ENCODE measurements around the gene JMJD1C.
"Not testable (repeated sequence)": the region's sequence is repeated elsewhere in the genome, so short reads cannot be mapped to it uniquely, and the experiment has no call there.

The JMJD1C gene, protein sequence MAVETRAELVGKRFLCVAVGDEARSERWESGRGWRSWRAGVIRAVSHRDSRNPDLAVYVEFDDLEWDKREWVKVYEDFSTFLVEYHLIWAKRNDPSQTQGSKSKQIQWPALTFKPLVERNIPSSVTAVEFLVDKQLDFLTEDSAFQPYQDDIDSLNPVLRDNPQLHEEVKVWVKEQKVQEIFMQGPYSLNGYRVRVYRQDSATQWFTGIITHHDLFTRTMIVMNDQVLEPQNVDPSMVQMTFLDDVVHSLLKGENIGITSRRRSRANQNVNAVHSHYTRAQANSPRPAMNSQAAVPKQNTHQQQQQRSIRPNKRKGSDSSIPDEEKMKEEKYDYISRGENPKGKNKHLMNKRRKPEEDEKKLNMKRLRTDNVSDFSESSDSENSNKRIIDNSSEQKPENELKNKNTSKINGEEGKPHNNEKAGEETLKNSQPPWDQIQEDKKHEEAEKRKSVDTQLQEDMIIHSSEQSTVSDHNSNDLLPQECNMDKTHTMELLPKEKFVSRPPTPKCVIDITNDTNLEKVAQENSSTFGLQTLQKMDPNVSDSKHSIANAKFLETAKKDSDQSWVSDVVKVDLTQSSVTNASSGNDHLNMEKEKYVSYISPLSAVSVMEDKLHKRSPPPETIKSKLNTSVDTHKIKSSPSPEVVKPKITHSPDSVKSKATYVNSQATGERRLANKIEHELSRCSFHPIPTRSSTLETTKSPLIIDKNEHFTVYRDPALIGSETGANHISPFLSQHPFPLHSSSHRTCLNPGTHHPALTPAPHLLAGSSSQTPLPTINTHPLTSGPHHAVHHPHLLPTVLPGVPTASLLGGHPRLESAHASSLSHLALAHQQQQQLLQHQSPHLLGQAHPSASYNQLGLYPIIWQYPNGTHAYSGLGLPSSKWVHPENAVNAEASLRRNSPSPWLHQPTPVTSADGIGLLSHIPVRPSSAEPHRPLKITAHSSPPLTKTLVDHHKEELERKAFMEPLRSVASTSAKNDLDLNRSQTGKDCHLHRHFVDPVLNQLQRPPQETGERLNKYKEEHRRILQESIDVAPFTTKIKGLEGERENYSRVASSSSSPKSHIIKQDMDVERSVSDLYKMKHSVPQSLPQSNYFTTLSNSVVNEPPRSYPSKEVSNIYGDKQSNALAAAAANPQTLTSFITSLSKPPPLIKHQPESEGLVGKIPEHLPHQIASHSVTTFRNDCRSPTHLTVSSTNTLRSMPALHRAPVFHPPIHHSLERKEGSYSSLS (N-terminal part only)

DNA sequence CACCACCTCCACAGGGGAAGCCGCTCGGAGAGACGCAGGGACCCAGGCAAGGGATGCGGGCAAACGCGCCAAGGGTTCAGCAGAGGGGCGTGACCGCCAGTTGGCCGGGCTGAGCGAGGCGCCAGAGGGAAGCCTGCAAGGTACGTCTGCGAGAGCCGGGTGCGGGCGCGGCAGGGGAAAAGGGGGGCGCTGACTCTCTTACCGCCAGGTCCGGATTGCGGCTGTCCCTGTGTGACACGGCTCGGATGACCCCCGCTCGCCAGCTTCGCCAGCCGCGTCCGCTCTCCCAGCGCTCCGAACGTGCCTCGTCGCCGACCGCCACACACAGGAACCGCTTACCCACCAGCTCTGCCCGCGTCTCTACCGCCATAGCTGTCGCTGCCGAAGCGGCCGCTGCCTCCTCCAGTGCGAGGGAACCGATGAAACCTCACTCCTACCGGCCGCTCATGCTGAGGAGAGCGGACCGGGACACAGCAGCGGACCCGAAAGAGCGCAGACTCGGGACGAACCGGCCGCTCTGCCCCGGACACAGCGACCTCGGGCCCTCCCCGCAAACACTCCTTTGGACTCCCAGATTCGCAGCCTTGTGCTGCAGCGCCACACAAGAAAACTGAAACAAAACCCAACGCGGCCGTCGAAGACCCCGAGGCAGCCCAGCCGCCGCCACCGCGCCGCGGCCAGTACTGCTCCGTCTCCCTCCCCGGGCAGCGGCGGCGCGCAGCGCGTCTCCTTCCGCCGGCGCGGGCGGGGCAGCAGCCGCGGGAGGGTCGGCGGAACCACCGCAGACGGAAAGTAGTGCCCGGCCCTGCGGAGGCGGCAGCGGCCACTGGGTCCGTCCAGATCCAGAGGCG is at the start of gene JMJD1C:
Gene JMJD1C, minus strand, starts transcription at position 685 of the 851 bp plus-strand sequence. Its CDS starts 315 bp downstream, at position 370.
- in situ Hi-C loops (cut with MboI; ENCODE audit: low sequenced_read_pairs) = no loop called here

DNA sequence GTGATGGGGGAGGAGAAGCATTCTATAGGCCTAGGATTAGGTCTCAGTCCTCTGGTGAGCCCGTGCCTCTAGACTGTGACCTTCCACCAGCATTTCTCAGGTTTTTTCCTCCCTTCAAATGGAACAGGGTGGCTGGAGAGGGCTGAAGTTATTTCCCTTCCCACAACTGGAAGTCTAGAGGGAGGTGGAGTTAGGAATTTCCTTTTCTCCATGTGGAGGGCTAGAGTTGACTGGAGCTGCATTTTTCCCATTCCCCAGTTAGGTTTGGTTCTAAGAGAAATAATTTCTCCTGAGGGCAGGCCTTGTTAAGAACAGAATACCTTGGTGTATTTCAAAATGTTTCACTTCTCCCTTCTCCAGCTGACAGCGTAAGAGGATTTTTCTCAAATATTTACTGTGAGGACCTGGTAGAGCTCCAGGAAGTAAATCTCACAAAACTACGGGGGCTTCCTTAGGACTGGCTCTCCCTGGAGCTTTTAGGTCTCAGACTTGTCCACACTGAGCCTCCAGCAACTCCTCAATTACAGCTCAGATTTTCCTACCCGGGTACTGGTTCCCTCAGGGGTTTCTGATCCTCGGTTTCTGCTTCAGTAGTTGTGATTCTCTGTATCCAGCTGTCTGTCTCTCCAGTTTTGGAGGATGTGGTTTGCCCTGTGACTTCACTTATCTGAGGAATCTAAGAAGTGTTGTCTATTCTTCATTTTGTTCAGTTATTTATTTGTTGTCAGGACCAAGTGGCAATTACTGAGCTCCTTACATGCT is 49.4 kb upstream of the JMJD1C start:
- in situ Hi-C loops (cut with MboI; ENCODE audit: low sequenced_read_pairs) = no loop called here

- in situ Hi-C loops (cut with MboI; ENCODE audit: low sequenced_read_pairs) = no loop called here
These were observed 40.8 kb upstream of the JMJD1C start for GRCh38 chr10:63506554-63506953.

GRCh38 chr10:63505562-63505961 is 39.8 kb upstream of the JMJD1C start:
- in situ Hi-C loops (cut with MboI; ENCODE audit: low sequenced_read_pairs) = no loop called here

- in situ Hi-C loops (cut with MboI; ENCODE audit: low sequenced_read_pairs) = no loop called here
These were observed 38.5 kb upstream of the JMJD1C start for GRCh38 chr10:63504145-63504881.

DNA sequence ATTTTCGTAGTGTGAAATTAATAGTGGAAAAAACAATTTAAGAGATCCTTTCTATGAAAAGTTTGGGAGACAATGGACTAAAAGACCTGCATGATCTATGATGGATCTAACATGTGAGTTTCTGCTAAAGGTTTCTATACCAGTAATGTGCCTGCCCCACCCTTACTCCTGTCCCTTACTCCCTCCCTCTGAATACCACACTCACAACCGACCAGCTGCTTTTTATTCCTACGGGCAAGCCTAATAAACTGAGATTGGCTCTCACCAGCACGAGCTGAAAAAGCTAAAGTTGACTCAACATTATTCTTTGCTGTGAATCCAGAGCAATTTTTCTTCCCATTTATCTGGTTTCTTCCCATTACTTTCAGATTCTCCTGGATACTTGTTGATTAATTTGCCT is 37.6 kb upstream of the JMJD1C start:
- in situ Hi-C loops (cut with MboI; ENCODE audit: low sequenced_read_pairs) = no loop called here

DNA sequence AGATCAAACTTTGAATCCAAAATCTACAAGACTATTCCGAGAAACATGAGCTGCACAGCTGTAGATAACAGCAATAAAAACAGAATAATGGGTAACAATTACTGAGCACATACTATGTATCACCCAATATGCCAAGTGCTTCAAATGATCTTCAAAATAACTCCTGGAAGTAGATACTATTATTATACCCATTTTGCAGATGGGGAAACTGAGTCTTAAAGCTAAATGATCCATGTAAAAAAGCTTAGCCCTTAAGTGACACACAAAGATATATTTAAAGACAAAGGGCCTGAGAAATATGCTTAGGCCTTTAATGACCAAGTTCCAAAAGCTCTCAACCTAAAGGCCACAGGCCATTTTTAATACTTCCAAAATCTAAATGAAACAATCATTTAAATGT is 37.1 kb upstream of the JMJD1C start:
- in situ Hi-C loops (cut with MboI; ENCODE audit: low sequenced_read_pairs) = no loop called here

- in situ Hi-C loops (cut with MboI; ENCODE audit: low sequenced_read_pairs) = no loop called here
These were observed 36.2 kb upstream of the JMJD1C start for GRCh38 chr10:63501954-63502353.

GRCh38 chr10:63500551-63500950 is 34.8 kb upstream of the JMJD1C start:
- in situ Hi-C loops (cut with MboI; ENCODE audit: low sequenced_read_pairs) = not testable (repeated sequence)

DNA sequence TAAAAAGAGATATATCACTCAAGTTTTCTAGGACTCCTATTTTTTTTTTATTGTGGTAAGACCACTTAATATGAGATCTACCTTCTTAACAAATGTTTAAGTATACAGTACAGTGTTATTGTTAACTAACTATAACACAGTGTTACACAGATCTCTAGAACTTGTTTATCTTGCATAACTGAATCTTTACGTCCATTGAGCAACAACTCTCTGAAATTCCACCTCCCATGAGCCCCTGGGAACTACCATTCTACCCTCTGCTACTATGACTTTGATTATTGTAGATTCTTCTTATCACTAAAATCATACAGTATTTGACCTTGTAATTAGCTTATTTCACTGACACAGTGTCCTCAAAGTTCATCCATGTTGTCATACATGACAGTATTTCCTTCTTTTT is 32.9 kb upstream of the JMJD1C start:
- in situ Hi-C loops (cut with MboI; ENCODE audit: low sequenced_read_pairs) = no loop called here

- in situ Hi-C loops (cut with MboI; ENCODE audit: low sequenced_read_pairs) = no loop called here
These were observed 31.5 kb upstream of the JMJD1C start for GRCh38 chr10:63497321-63497720.

DNA sequence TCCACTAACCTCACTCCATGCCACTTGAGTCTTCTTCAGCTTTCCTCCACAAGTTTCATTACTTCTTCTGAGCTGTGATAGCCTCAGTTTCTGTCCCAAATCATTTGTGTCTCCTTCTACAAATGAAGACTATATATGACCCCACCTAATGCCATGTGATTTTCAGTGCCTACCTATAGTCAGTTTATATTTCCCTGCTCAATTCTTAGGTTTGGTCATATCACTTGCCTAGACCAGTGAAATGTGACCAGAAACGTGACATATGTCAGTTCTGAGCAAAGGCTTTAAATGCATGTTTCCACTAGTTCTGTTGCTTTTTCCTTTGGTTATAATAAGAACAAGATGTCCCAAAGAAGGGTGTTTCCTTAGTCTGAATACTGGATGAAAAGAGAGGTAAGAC is 30.8 kb upstream of the JMJD1C start:
- in situ Hi-C loops (cut with MboI; ENCODE audit: low sequenced_read_pairs) = no loop called here

DNA sequence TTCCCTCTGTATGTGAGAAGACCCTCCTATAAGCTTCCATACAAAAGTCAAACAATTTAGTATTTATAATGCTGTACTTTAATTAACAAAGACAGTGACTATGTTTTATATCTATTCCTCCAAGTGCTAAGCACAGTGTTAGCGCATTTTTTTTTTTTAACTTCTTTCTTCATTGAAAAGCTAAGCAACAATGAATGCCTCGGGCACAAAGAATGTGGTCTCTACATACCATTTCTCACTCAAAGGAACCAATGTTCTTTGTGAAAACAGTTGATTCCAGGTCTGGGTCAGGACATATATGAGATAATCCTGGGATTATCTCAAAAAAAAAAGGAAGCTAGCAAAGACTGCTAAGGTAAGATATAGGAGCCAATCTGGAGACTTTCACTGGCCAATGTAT is 29.2 kb upstream of the JMJD1C start:
- in situ Hi-C loops (cut with MboI; ENCODE audit: low sequenced_read_pairs) = no loop called here

GRCh38 chr10:63493004-63493403 is 27.2 kb upstream of the JMJD1C start:
- in situ Hi-C loops (cut with MboI; ENCODE audit: low sequenced_read_pairs) = no loop called here

- in situ Hi-C loops (cut with MboI; ENCODE audit: low sequenced_read_pairs) = not testable (repeated sequence)
These were observed 26.5 kb upstream of the JMJD1C start for GRCh38 chr10:63492317-63492690.

DNA sequence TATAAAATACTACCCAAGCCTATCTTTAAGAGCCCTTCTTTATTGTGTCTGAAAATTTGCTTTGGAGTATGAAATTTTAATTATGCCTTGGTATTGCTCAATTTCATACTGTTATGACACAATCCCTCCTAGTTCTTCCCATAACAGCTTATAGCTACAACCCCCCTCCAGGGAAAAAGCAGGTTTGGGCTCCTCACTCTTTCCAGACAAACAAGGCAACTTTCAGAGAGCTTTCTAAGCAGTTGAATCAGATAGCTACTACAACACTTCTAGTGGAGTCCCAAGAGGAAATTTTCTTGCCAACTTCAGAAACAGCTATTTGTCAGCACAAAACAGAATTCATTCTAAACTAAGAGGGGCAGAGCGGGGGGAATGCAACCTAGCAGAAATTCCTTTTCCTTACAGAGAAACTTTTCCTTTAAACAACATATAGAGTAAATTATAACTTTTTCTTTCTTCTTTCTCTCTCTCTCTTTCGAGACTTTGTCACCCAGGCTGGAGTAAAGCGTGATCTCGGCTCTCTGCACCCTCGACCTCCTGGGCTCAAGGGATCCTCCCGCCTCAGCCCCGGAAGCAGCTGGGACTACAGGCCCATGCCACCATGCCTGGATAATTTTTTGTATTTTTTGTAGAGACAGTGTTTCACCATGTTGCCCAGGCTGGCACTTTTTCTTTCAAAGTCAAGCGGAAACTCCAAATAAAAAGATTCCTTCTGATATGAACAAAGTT is 26.0 kb upstream of the JMJD1C start:
- in situ Hi-C loops (cut with MboI; ENCODE audit: low sequenced_read_pairs) = no loop called here

- in situ Hi-C loops (cut with MboI; ENCODE audit: low sequenced_read_pairs) = no loop called here
These were observed 24.1 kb upstream of the JMJD1C start for GRCh38 chr10:63489838-63490237.

GRCh38 chr10:63487990-63488389 is 22.2 kb upstream of the JMJD1C start:
- in situ Hi-C loops (cut with MboI; ENCODE audit: low sequenced_read_pairs) = no loop called here

Measured in HL-60/S4 treated with phorbol 12-myristate 13-acetate at 8.2 ng/mL for 4 days and 3 days (cell line).